HUES48 (cell line): ENCODE measurements around the gene IP6K3.

Source experiments
- H3K27ac ChIP-seq: one replicate; pipeline ENCODE4 v1.7.0; 2013; ENCODE audit warnings: low read depth, low read length, inconsistent platforms
- H3K27me3 ChIP-seq: 2 replicates; pipeline ENCODE4 v1.6.1; 2013; ENCODE audit warnings: mild to moderate bottlenecking, low read length; ENCODE audit not compliant: control insufficient read depth, insufficient read depth
- H3K36me3 ChIP-seq: 2 replicates; pipeline ENCODE4 v1.6.1; 2013; ENCODE audit warnings: low read length; ENCODE audit not compliant: control insufficient read depth, insufficient read depth
- H3K4me1 ChIP-seq: 2 replicates; pipeline ENCODE4 v1.6.1; 2013; ENCODE audit warnings: mild to moderate bottlenecking, low read length; ENCODE audit not compliant: control insufficient read depth, insufficient read depth
- H3K4me3 ChIP-seq: 2 replicates; pipeline ENCODE4 v1.5.1; 2013; ENCODE audit warnings: mild to moderate bottlenecking, low read depth, low read length
- H3K9ac ChIP-seq: 2 replicates; pipeline ENCODE4 v1.6.1; 2013; ENCODE audit warnings: mild to moderate bottlenecking, low read depth, low read length, moderate library complexity
- H3K9me3 ChIP-seq: 2 replicates; pipeline ENCODE4 v1.6.1; 2013; ENCODE audit warnings: low read length; ENCODE audit not compliant: control insufficient read depth, insufficient read depth

IP6K3 gene

GRCh38 chr6:33692760-33693158 lies 53.9 kb downstream of the IP6K3 start:
- H3K4me1 ChIP-seq = peaks cover 6% of the 10 kb centered on the region; the same call in 1 of the 2 replicates
- no peaks in the 10 kb centered on the region for H3K9me3 ChIP-seq
- H3K27ac ChIP-seq = no peak overlapping the region
- no peaks in the 10 kb centered on the region for H3K27me3 ChIP-seq
- no peak overlapping the region for H3K9ac ChIP-seq
- no peak overlapping the region for H3K4me3 ChIP-seq
- H3K36me3 ChIP-seq = peaks cover 98% of the 10 kb centered on the region

GRCh38 chr6:33692078-33692759 lies 54.5 kb downstream of the IP6K3 start:
- H3K36me3 ChIP-seq = peaks cover 97% of the 10 kb centered on the region
- peaks cover 1% of the 10 kb centered on the region; the same call in 1 of the 2 replicates for H3K4me1 ChIP-seq
- no peaks in the 10 kb centered on the region for H3K27me3 ChIP-seq
- no peak overlapping the region for H3K4me3 ChIP-seq
- no peak overlapping the region for H3K27ac ChIP-seq
- no peak overlapping the region for H3K9ac ChIP-seq
- no peaks in the 10 kb centered on the region for H3K9me3 ChIP-seq

- H3K9ac ChIP-seq = no peak overlapping the region
- H3K4me1 ChIP-seq = no peaks in the 10 kb centered on the region
- no peak overlapping the region for H3K4me3 ChIP-seq
- no peaks in the 10 kb centered on the region for H3K27me3 ChIP-seq
- H3K9me3 ChIP-seq = no peaks in the 10 kb centered on the region
- H3K36me3 ChIP-seq = peaks cover 97% of the 10 kb centered on the region
- no peak overlapping the region for H3K27ac ChIP-seq
Observed at GRCh38 chr6:33691456-33692077, 55.1 kb downstream of the IP6K3 start.

DNA sequence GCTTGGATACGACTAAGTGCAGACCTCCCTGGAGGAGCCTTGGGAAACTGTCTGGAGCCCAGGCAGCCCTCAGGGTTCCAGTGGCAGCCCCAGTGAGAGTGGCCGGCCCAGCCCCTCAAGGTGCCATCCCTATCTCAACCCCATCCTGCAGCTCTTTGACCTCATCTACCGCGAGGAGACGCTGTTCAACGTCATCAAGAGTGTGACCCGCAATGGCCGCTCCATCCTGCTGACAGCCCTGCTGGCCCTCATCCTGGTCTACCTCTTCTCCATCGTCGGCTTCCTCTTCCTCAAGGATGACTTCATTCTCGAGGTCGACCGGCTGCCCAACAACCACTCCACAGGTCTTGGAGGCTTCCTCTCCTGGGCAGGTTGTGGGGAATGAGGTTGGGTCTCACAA lies 55.9 kb downstream of the IP6K3 start:
- H3K36me3 ChIP-seq = peaks cover 97% of the 10 kb centered on the region

GRCh38 chr6:33689879-33690278 lies 56.8 kb downstream of the IP6K3 start:
- H3K36me3 ChIP-seq = peaks cover 97% of the 10 kb centered on the region
- H3K27me3 ChIP-seq = no peaks in the 10 kb centered on the region
- no peaks in the 10 kb centered on the region for H3K9me3 ChIP-seq
- no peaks in the 10 kb centered on the region for H3K4me1 ChIP-seq
- no peak overlapping the region for H3K4me3 ChIP-seq
- no peak overlapping the region for H3K27ac ChIP-seq
- no peak overlapping the region for H3K9ac ChIP-seq

More for the DNA sequence above, 55.9 kb downstream of the IP6K3 start:
- no peak overlapping the region for H3K4me3 ChIP-seq
- no peak overlapping the region for H3K9ac ChIP-seq
- no peak overlapping the region for H3K27ac ChIP-seq
- H3K9me3 ChIP-seq = no peaks in the 10 kb centered on the region
- H3K27me3 ChIP-seq = no peaks in the 10 kb centered on the region
- no peaks in the 10 kb centered on the region for H3K4me1 ChIP-seq

DNA sequence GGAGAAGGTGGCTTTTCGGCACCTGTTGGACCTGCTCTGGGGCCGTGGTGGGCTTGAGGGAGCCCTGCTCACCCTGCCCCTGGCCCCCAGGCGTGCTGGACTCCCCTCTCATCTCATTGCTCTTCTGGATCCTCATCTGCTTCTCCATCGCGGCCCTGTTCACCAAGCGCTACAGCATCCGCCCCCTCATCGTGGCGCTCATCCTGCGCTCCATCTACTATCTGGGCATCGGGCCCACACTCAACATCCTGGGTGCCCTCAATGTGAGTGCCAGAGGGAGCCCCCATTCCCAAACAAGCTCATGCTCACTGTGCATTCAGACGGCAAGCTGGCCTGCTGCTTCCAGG lies 57.6 kb downstream of the IP6K3 start:
- H3K4me1 ChIP-seq = no peaks in the 10 kb centered on the region
- H3K4me3 ChIP-seq = no peak overlapping the region
- H3K9ac ChIP-seq = no peak overlapping the region
- H3K27ac ChIP-seq = no peak overlapping the region
- H3K36me3 ChIP-seq = peaks cover 98% of the 10 kb centered on the region
- H3K27me3 ChIP-seq = no peaks in the 10 kb centered on the region
- no peaks in the 10 kb centered on the region for H3K9me3 ChIP-seq

GRCh38 chr6:33688451-33689147 lies 58.1 kb downstream of the IP6K3 start:
- no peaks in the 10 kb centered on the region for H3K4me1 ChIP-seq
- H3K27ac ChIP-seq = no peak overlapping the region
- no peaks in the 10 kb centered on the region for H3K27me3 ChIP-seq
- H3K36me3 ChIP-seq = peaks cover 98% of the 10 kb centered on the region
- H3K4me3 ChIP-seq = no peak overlapping the region
- no peaks in the 10 kb centered on the region for H3K9me3 ChIP-seq
- no peak overlapping the region for H3K9ac ChIP-seq

DNA sequence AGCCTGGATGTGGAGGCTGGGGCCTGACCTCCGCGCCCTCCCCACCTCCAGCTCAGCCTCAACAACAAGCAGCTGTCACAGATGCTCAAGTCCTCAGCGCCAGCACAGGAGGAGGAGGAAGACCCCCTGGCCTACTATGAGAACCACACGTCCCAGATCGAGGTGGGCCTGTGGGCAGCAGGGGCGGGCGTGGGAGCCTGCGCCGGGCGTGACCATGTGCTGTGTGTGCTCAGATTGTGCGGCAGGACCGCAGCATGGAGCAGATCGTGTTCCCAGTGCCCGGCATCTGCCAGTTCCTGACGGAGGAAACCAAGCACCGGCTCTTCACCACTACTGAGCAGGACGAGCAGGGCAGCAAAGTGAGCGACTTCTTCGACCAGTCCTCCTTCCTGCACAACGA lies 58.7 kb downstream of the IP6K3 start:
- H3K36me3 ChIP-seq = peaks cover 98% of the 10 kb centered on the region
- H3K27me3 ChIP-seq = no peaks in the 10 kb centered on the region
- H3K4me1 ChIP-seq = no peaks in the 10 kb centered on the region
- H3K9ac ChIP-seq = no peak overlapping the region
- H3K9me3 ChIP-seq = no peaks in the 10 kb centered on the region
- H3K4me3 ChIP-seq = no peak overlapping the region
- no peak overlapping the region for H3K27ac ChIP-seq

DNA sequence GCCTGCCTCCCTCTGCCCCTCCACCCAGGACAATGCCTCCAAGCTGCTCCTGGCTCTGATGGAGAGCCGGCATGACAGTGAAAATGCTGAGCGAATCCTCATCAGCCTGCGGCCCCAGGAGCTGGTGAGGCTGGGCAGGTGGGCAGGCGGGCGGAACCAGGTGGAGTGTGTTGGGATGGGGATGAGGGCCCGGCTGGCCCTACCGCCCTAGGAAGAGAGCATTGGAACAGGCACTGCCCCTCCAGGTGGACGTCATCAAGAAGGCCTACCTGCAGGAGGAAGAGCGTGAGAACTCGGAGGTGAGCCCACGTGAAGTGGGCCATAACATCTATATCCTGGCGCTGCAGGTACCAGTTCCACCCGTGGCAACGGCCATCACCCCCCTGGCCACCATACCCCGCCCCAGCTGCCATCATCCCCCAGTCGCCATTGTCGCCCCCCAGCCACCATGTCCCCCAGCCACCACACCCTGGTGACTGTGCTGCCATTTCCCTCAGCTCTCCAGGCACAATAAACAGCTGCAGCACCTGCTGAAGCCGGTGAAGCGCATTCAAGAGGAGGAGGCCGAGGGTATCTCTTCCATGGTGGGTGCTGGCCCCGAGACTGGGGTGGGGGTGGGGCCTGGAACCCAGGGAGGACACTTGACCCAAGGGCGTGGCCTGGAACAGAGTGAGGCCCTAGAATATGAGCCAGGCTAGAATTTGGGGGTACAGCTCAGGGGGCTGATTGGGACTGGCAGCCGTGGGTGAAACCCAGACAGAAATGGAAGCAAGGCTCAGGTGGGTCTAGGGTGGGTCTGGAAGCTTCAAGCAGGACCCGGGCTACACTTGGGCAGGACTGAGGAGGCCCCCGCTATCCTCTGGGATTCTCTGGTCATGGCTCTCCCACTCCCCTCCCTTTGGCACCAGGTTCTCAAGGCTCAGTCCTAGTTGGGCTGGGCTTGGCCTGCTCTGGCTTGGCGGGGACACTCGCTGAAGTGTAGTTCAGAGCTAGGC lies 59.4 kb downstream of the IP6K3 start:
- H3K4me1 ChIP-seq = no peaks in the 10 kb centered on the region
- H3K27ac ChIP-seq = no peak overlapping the region
- H3K9me3 ChIP-seq = no peaks in the 10 kb centered on the region
- no peaks in the 10 kb centered on the region for H3K27me3 ChIP-seq
- no peak overlapping the region for H3K9ac ChIP-seq
- no peak overlapping the region for H3K4me3 ChIP-seq
- peaks cover 98% of the 10 kb centered on the region for H3K36me3 ChIP-seq

GRCh38 chr6:33686225-33686924 lies 60.3 kb downstream of the IP6K3 start:
- Histone ChIP-seq H3K27me3 (no peaks in the 10 kb centered on the region), H3K4me3 (no peak overlapping the region), H3K4me1 (no peaks in the 10 kb centered on the region), H3K9me3 (no peaks in the 10 kb centered on the region), H3K36me3 (peaks cover 92% of the 10 kb centered on the region), H3K27ac (no peak overlapping the region), H3K9ac (no peak overlapping the region)
